ENCODE results near the gene HAP1. TPM values are rescaled to one million over a fixed set of nuclear protein-coding genes. Genes with fewer than 3 reads are reported as not detected.
A peak's percentile ranks its signal among the peaks of the same experiment; 100 is the strongest.
"Not testable (repeated sequence)": the region's sequence is repeated elsewhere in the genome, so short reads cannot be mapped to it uniquely, and the experiment has no call there.

The HAP1 gene
- total RNA-seq, 1 donor: not detected

DNA sequence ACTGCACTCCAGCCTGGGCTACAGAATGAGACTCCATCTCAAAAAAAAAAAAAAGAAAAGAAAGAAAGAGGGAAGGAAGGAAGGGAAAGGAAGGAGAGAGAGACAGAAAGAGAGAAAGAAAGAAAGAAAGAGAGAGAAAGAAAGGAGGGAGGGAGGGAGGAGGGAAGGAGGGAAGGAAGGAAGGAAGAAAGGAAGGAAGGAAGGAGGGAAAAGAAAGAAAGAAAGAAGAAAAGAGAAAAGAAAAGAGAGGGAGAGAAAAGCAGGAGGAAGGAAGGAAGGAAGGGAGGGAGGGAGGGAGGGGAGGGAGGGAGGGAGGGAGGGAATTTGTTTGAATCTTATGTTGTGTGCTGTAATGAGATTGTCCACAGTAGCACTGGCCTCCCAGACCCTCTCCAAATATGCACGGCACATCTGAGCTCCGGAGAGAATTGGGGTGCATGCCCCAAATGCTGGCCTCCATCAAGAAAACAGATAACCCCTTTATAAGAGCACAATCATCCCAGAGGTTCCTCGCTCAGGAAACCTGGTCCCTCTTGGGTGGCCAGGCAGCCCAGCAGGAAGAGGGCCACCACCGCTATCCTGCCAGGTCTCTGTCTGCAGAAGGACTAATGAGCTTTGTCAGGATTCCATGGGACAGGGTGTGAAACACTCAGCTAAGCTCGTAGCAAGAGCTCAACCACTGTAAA is 54.6 kb downstream of the HAP1 start:
- peaks cover 49% of the 10 kb centered on the region for H3K4me1 ChIP-seq (ENCODE audit: insufficient read depth, low read length)
- no peak overlapping the region for H3K4me3 ChIP-seq (ENCODE audit: low read length)
- no peaks in the 10 kb centered on the region for H3K27me3 ChIP-seq (ENCODE audit: insufficient read depth, low read length)
- H3K9me3 ChIP-seq (ENCODE audit: low read depth, low read length): no peaks in the 10 kb centered on the region

DNA sequence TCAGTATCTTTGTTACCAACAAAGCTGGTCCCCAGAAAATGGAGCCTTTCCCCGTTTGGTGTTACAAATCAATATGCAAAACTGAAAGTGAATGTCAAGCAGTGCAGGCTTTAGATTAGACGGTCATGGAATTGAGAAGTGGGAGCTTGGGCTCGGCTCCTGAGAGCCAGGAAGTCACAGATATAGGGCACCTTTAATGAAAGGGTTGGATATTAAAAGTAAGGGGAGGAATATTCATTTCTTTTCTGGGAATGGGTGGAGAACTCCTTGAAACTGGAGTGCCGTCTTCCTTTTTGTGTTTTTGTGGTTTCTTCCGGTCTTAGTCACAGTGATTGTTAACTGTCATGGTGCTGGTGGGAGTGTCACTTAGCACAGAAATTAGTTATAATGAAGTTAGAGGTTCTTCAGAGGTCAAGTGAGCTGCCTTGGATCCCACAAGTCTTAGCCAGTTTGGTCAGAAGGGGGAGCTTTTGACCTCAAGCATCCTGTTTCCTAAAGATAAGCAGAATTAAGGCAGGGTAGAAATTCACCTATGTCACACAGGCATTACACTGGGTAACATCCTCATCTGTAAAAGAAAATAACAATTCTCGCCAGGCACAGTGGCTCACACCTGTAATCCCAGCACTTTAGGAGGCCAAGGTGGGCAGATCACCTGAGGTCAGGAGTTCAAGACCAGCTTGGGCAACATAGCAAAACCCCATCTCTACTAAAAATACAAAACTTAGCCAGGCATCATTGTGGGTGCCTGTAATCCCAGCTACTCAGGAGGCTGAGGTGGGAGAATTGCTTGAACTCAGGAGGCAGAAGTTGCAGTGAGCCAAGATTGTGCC is 55.3 kb downstream of the HAP1 start:
- Histone ChIP-seq H3K9me3 (ENCODE audit: low read depth, low read length) (no peaks in the 10 kb centered on the region), H3K4me1 (ENCODE audit: insufficient read depth, low read length) (peaks cover 49% of the 10 kb centered on the region), H3K27me3 (ENCODE audit: insufficient read depth, low read length) (no peaks in the 10 kb centered on the region), H3K4me3 (ENCODE audit: low read length) (peak overlapping the region; percentile 39)

DNA sequence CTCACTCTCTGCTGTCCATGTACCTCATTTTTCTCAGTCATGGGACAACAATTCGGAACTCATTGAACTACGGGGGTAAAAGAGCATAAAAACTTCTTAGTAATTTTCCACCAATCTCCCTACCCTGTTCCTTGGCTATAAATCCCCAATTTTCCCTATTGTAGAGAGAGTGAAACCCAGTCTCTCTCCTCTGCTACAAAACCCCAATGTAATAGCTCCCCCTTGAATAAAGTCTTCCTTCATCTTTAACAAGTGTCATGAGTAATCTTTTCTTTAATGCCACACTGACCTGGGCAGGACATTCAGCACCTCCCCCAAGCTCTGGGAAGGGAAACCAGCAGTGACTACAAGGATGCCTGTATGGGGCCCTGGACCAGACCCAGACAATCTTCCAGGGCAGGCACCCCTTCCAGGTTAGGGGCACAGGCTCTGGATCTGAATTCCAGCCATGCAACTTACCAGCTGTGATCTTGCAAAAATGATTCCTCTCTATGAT is 56.0 kb downstream of the HAP1 start:
- Histone ChIP-seq H3K4me1 (ENCODE audit: insufficient read depth, low read length) (peaks cover 52% of the 10 kb centered on the region), H3K4me3 (ENCODE audit: low read length) (peak overlapping the region; percentile 39), H3K27me3 (ENCODE audit: insufficient read depth, low read length) (no peaks in the 10 kb centered on the region), H3K9me3 (ENCODE audit: low read depth, low read length) (no peaks in the 10 kb centered on the region)

DNA sequence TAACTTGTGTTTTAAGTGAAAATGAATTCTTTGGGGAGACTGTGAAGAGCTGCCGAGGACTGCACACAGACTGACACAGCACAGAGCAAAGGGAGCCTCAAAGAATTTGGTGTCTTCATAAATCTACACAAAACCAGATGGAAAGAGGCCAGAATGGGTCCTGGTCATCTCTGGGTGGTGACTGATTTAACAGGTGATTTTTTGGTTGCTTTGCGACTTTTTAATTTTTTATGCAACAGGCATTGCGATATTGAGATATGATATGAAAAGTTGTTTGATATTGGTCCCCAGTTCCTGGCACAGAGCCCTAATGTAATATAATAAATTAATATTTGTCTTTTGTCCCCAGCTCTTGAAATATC is 58.4 kb downstream of the HAP1 start:
- no peaks in the 10 kb centered on the region for H3K9me3 ChIP-seq (ENCODE audit: low read depth, low read length)
- H3K4me1 ChIP-seq (ENCODE audit: insufficient read depth, low read length): peaks cover 54% of the 10 kb centered on the region
- H3K27me3 ChIP-seq (ENCODE audit: insufficient read depth, low read length): no peaks in the 10 kb centered on the region
- H3K4me3 ChIP-seq (ENCODE audit: low read length): no peak overlapping the region

DNA sequence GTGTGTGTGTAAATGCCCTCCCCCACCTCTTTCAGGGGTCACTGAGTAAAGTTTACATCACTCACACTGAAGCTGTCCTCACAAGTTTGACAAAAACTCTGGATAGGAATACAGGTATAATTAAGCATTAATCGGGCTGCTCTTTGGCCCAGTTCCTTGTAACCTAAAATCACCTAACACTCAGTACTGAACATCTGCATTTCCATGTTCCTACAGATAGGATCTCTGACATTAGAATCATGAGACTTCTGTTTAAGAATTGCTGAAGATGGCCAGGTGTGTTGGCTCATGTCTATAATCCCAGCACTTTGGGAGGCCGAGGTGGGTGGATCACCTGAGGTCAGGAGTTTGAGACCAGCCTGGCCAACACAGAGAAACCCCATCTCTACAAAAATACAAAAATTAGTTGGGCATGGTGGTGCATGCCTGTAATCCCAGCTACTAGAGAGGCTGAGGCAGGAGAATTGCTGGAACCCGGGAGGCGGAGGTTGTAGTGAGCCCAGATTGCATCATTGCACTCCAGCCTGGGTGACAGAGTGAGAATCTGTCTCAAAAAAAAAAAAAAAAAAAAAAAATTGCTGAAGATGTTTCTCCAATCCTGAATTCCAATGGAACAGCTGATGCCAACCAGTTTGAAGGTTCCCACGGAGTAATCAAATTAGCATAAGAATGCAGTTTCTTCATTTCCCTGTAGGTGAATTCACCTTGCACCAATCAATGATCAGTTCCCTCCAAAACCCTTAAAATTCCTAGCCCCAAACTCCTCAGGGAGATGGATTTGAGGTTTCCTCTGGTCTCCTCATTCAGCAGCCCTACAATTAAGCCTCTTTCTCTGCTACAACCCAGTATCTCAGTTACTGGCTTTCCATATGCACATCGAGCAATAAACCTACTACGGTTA is 59.0 kb downstream of the HAP1 start:
- H3K4me3 ChIP-seq (ENCODE audit: low read length); H3K9me3 ChIP-seq (ENCODE audit: low read depth, low read length); H3K27me3 ChIP-seq (ENCODE audit: insufficient read depth, low read length): not testable (repeated sequence)
- peaks cover 54% of the 10 kb centered on the region for H3K4me1 ChIP-seq (ENCODE audit: insufficient read depth, low read length)

Other genes with a start within 250 kb of the HAP1 start
- gene KRT36, start 244.7 kb downstream of the HAP1 start, total RNA-seq: not detected
- gene KRT13, start 229.0 kb downstream of the HAP1 start, total RNA-seq: 0.73 TPM
- gene KRT15, start 215.8 kb downstream of the HAP1 start, total RNA-seq: not detected
- gene KRT19, start 206.3 kb downstream of the HAP1 start, total RNA-seq: 0.21 TPM
- 0.10 TPM for gene KRT9, start 162.6 kb downstream of the HAP1 start, total RNA-seq
- gene KRT14, start 147.7 kb downstream of the HAP1 start, total RNA-seq: not detected
- gene KRT16, start 121.9 kb downstream of the HAP1 start, total RNA-seq: not detected
- gene KRT17, start 110.1 kb downstream of the HAP1 start, total RNA-seq: 0.42 TPM
- gene EIF1, start 45.8 kb downstream of the HAP1 start, total RNA-seq: 719 TPM
- not detected for gene GAST, start 22.3 kb downstream of the HAP1 start, total RNA-seq
- 40.5 TPM for gene JUP, start 52.1 kb upstream of the HAP1 start, total RNA-seq
- gene P3H4, start 77.3 kb upstream of the HAP1 start, total RNA-seq: 0.94 TPM
- 0.21 TPM for gene FKBP10, start 78.4 kb upstream of the HAP1 start, total RNA-seq
- gene NT5C3B, start 101.6 kb upstream of the HAP1 start, total RNA-seq: 30.5 TPM
- gene KLHL10, start 103.2 kb upstream of the HAP1 start, total RNA-seq: not detected
- gene KLHL11, start 130.8 kb upstream of the HAP1 start, total RNA-seq: 60.7 TPM
- 23.8 TPM for gene ACLY, start 184.3 kb upstream of the HAP1 start, total RNA-seq
- not detected for gene ODAD4, start 196.0 kb upstream of the HAP1 start, total RNA-seq
- 16.7 TPM for gene CNP, start 232.2 kb upstream of the HAP1 start, total RNA-seq